Astrocyte (in vitro differentiated cells and primary cell): ENCODE data around the gene PCDHAC2. TPM values are rescaled to one million over a fixed set of nuclear protein-coding genes. Genes with fewer than 3 reads are reported as not detected.

Source experiments
- DNase-seq: peaks from one replicate; pipeline ENCODE4 v3.0.0-alpha.2; 2010; ENCODE audit warnings: low read depth
- FAIRE-seq: peaks from 2 replicates; lab custom pipeline; 2011; peaks lifted over from hg19 to GRCh38; lab: Jason Lieb, UNC
- H2AFZ ChIP-seq: 2 replicates; pipeline ENCODE4 v1.6.0; 2012; ENCODE audit warnings: low read depth, low read length, inconsistent platforms
- H3K27ac ChIP-seq: 2 replicates; pipeline ENCODE4 v1.5.1; 2011; ENCODE audit warnings: low read depth, low read length, inconsistent platforms
- H3K27me3 ChIP-seq: 2 replicates; pipeline ENCODE4 v1.6.0; 2011; ENCODE audit warnings: low read length, inconsistent platforms; ENCODE audit not compliant: insufficient read depth
- H3K36me3 ChIP-seq: 2 replicates; pipeline ENCODE4 v1.5.1; 2011; ENCODE audit warnings: low read length, inconsistent platforms; ENCODE audit not compliant: insufficient read depth
- H3K4me1 ChIP-seq: 2 replicates; pipeline ENCODE4 v1.5.1; 2011; ENCODE audit warnings: low read length, inconsistent platforms; ENCODE audit not compliant: insufficient read depth
- H3K4me2 ChIP-seq: 2 replicates; pipeline ENCODE4 v1.6.0; 2012; ENCODE audit warnings: low read length, inconsistent platforms
- H3K4me3 ChIP-seq: 2 replicates; pipeline ENCODE4 v1.5.1; 2011; ENCODE audit warnings: low read depth, mild to moderate bottlenecking, low read length, inconsistent platforms; ENCODE audit not compliant: insufficient read depth
- H3K79me2 ChIP-seq: 2 replicates; pipeline ENCODE4 v1.6.0; 2012; ENCODE audit warnings: mild to moderate bottlenecking, low read length, inconsistent platforms; ENCODE audit not compliant: insufficient read depth
- H3K9ac ChIP-seq: 2 replicates; pipeline ENCODE4 v1.6.0; 2012; ENCODE audit warnings: mild to moderate bottlenecking, low read length, inconsistent platforms
- H3K9me3 ChIP-seq: 2 replicates; pipeline ENCODE4 v1.5.1; 2012; ENCODE audit warnings: low read depth, mild to moderate bottlenecking, low read length, inconsistent platforms; ENCODE audit not compliant: insufficient read depth
- H4K20me1 ChIP-seq: 2 replicates; pipeline ENCODE4 v1.6.0; 2012; ENCODE audit warnings: low read length, inconsistent platforms; ENCODE audit not compliant: insufficient read depth
- H3K27ac Mint-ChIP-seq: one replicate; pipeline ENCODE4 v1.8.0; 2021; ENCODE audit warnings: mild to moderate bottlenecking, mixed read lengths; ENCODE audit not compliant: unreplicated experiment
- H3K27me3 Mint-ChIP-seq: one replicate; pipeline ENCODE4 v1.8.0; 2021; ENCODE audit warnings: low read depth, mixed read lengths; ENCODE audit not compliant: unreplicated experiment
- H3K36me3 Mint-ChIP-seq: one replicate; pipeline ENCODE4 v1.8.0; 2021; ENCODE audit warnings: low read depth, mixed read lengths; ENCODE audit not compliant: unreplicated experiment
- H3K4me1 Mint-ChIP-seq: one replicate; pipeline ENCODE4 v1.8.0; 2021; ENCODE audit warnings: low read depth, mixed read lengths; ENCODE audit not compliant: unreplicated experiment
- H3K4me3 Mint-ChIP-seq: one replicate; pipeline ENCODE4 v1.8.0; 2021; ENCODE audit warnings: mild to moderate bottlenecking, moderate library complexity, mixed read lengths; ENCODE audit not compliant: unreplicated experiment
- H3K9me3 Mint-ChIP-seq: one replicate; pipeline ENCODE4 v1.8.0; 2021; ENCODE audit warnings: mild to moderate bottlenecking, mixed read lengths; ENCODE audit not compliant: unreplicated experiment
- CTCF ChIP-seq: IDR thresholded peaks from 2 replicates; pipeline ENCODE4 v1.5.1; 2011; ENCODE audit warnings: low read depth, mild to moderate bottlenecking, inconsistent platforms, low read length, moderate library complexity; ENCODE audit not compliant: insufficient read depth
- EZH2 ChIP-seq: IDR thresholded peaks from 2 replicates; pipeline ENCODE4 v1.6.1; 2012; ENCODE audit warnings: mild to moderate bottlenecking, low read length, inconsistent platforms; ENCODE audit not compliant: insufficient read depth
- total RNA-seq: library from RNA; stranded (reverse); gene quantifications from 2 replicates; pipeline ENCODE4 v1.2.1, GENCODE V29; 2021

Gene PCDHAC2
- total RNA-seq, 1 donor from 2014 or later, result 7.7 TPM

GRCh38 chr5:140925806-140926442 is 40.4 kb upstream of the PCDHAC2 start, which contains the start of gene PCDHAC1:
PCDHAC1 (plus strand) TSS chr5:140926299; CDS start chr5:140926893, 594 bp downstream.
- Mint-ChIP-seq H3K9me3 (no peaks in the 10 kb centered on the region), H3K36me3 (no peaks in the 10 kb centered on the region), H3K27me3 (no peaks in the 10 kb centered on the region), H3K27ac (peak within 1 kb of the TSS; percentile 72), H3K4me3 (peak within 1 kb of the TSS; percentile 88), H3K4me1 (peaks cover 2% of the 10 kb centered on the region)
- Histone ChIP-seq H3K9ac (no peak within 1 kb of the TSS), H3K4me3 (peak within 1 kb of the TSS; percentile 37), H3K27ac (no peak within 1 kb of the TSS), H3K9me3 (peaks cover 11% of the 10 kb centered on the region), H3K79me2 (no peaks in the 10 kb centered on the region), H2AFZ (peak within 1 kb of the TSS; percentile 78), H4K20me1 (no peaks in the 10 kb centered on the region), H3K27me3 (peaks cover 13% of the 10 kb centered on the region), H3K36me3 (no peaks in the 10 kb centered on the region), H3K4me2 (peak within 1 kb of the TSS; percentile 80), H3K4me1 (peaks cover 3% of the 10 kb centered on the region)
- DNase-seq, result no peak
- no peak for TF ChIP-seq EZH2
- no peak for FAIRE-seq

- Histone ChIP-seq H3K4me3 (peak overlapping the region; percentile 37), H3K9me3 (peaks cover 11% of the 10 kb centered on the region), H3K27me3 (peaks cover 13% of the 10 kb centered on the region), H3K4me2 (peak overlapping the region; percentile 80), H3K9ac (no peak overlapping the region), H3K36me3 (no peaks in the 10 kb centered on the region), H3K4me1 (peaks cover 3% of the 10 kb centered on the region), H3K27ac (no peak overlapping the region), H4K20me1 (no peaks in the 10 kb centered on the region), H3K79me2 (no peaks in the 10 kb centered on the region), H2AFZ (peak overlapping the region; percentile 78)
- no peak for TF ChIP-seq EZH2
- peak; percentile 5 for TF ChIP-seq CTCF
- peak; percentile 5 for DNase-seq
- no peak for FAIRE-seq
- peaks cover 2% of the 10 kb centered on the region for H3K4me1 Mint-ChIP-seq
- H3K36me3 Mint-ChIP-seq, result no peaks in the 10 kb centered on the region
- H3K9me3 Mint-ChIP-seq, result no peaks in the 10 kb centered on the region
- peak overlapping the region; percentile 72 for H3K27ac Mint-ChIP-seq
- H3K4me3 Mint-ChIP-seq, result peak overlapping the region; percentile 88
- H3K27me3 Mint-ChIP-seq, result no peaks in the 10 kb centered on the region
Measured at GRCh38 chr5:140926443-140927227, 39.6 kb upstream of the PCDHAC2 start.

GRCh38 chr5:140927228-140927573 is 39.1 kb upstream of the PCDHAC2 start:
- H3K4me1 ChIP-seq, result peaks cover 3% of the 10 kb centered on the region
- H3K4me3 Mint-ChIP-seq, result peak overlapping the region; percentile 88
- H3K4me1 Mint-ChIP-seq, result peaks cover 2% of the 10 kb centered on the region
- no peak overlapping the region for H3K27ac ChIP-seq
- H3K27me3 ChIP-seq, result peaks cover 13% of the 10 kb centered on the region
- no peaks in the 10 kb centered on the region for H3K36me3 ChIP-seq
- no peak overlapping the region for H3K9ac ChIP-seq
- peak overlapping the region; percentile 72 for H3K27ac Mint-ChIP-seq
- H3K9me3 Mint-ChIP-seq, result no peaks in the 10 kb centered on the region
- no peaks in the 10 kb centered on the region for H3K36me3 Mint-ChIP-seq
- peak overlapping the region; percentile 80 for H3K4me2 ChIP-seq
- no peaks in the 10 kb centered on the region for H4K20me1 ChIP-seq
- peak overlapping the region; percentile 78 for H2AFZ ChIP-seq
- no peak for DNase-seq
- H3K4me3 ChIP-seq, result peak overlapping the region; percentile 37
- H3K79me2 ChIP-seq, result no peaks in the 10 kb centered on the region
- TF ChIP-seq CTCF (no peak), EZH2 (no peak)
- no peak for FAIRE-seq
- peaks cover 11% of the 10 kb centered on the region for H3K9me3 ChIP-seq
- no peaks in the 10 kb centered on the region for H3K27me3 Mint-ChIP-seq
